ENCODE measurements around the gene TCF25.

- TF ChIP-seq POLR2AphosphoS5 (IDR thresholded peaks at IDR 0.05) (no peak), CTCF (IDR thresholded peaks at IDR 0.05) (no peak)
Observed at GRCh38 chr16:89871895-89872294, 1.5 kb upstream of the TCF25 start.
